Mesenchymal stem cell (in vitro differentiated cells and primary cell): ENCODE measurements around the gene CES5A.
A peak's percentile ranks its signal among the peaks of the same experiment; 100 is the strongest.

Experiments
- DNase-seq: peaks from one replicate; pipeline ENCODE4 v3.0.0-alpha.2; 2013
- H2AFZ ChIP-seq: one replicate; pipeline ENCODE4 v1.6.1; 2013; ENCODE audit warnings: low read depth, mild to moderate bottlenecking, control low read depth, inconsistent platforms, low read length, moderate library complexity
- H2AK5ac ChIP-seq: 2 replicates; pipeline ENCODE4 v1.6.1; 2013; ENCODE audit warnings: low read length, moderate library complexity, mild to moderate bottlenecking, inconsistent platforms; ENCODE audit not compliant: severe bottlenecking
- H2BK120ac ChIP-seq: one replicate; pipeline ENCODE4 v1.6.1; 2013; ENCODE audit warnings: low read depth, mild to moderate bottlenecking, inconsistent platforms, low read length, moderate library complexity
- H2BK12ac ChIP-seq, 2 experiments: one replicate each; pipeline ENCODE4 v1.6.1; 2013; ENCODE audit warnings: inconsistent platforms in 2 of 2, low read length in 2 of 2, mild to moderate bottlenecking in 2 of 2, moderate library complexity in 2 of 2, control low read depth in 1 of 2
- H2BK15ac ChIP-seq: one replicate; pipeline ENCODE4 v1.6.1; 2013; ENCODE audit warnings: mild to moderate bottlenecking, low read depth, inconsistent platforms; ENCODE audit not compliant: poor library complexity, severe bottlenecking
- H2BK5ac ChIP-seq: 2 replicates; pipeline ENCODE4 v1.6.1; 2013; ENCODE audit warnings: low read depth, mild to moderate bottlenecking, low read length, control low read depth, inconsistent platforms; ENCODE audit not compliant: poor library complexity, severe bottlenecking
- H3K14ac ChIP-seq, 2 experiments: one replicate each; pipeline ENCODE4 v1.6.1; 2013; ENCODE audit warnings: inconsistent platforms in 2 of 2, low read length in 2 of 2, control low read depth in 1 of 2, mild to moderate bottlenecking in 1 of 2, moderate library complexity in 1 of 2
- H3K18ac ChIP-seq, 2 experiments: one replicate each; pipeline ENCODE4 v1.6.1; 2013; ENCODE audit warnings: inconsistent platforms in 2 of 2, low read length in 2 of 2, control low read depth in 1 of 2, low read depth in 1 of 2, mild to moderate bottlenecking in 1 of 2
- H3K23ac ChIP-seq, 2 experiments: one replicate each; pipeline ENCODE4 v1.6.1; 2013; ENCODE audit warnings: inconsistent platforms in 2 of 2, low read length in 2 of 2, mild to moderate bottlenecking in 2 of 2, moderate library complexity in 2 of 2, control low read depth in 1 of 2
- H3K27ac ChIP-seq: 2 replicates; pipeline ENCODE4 v1.5.1; 2013; ENCODE audit warnings: mild to moderate bottlenecking, moderate library complexity, low read length, control low read depth, inconsistent platforms; ENCODE audit not compliant: poor library complexity, severe bottlenecking
- H3K27me3 ChIP-seq, 2 experiments: 2 replicates each; pipeline versions ENCODE4 v1.6.1 to v1.7.0; 2013; ENCODE audit warnings: low read length in 2 of 2, mild to moderate bottlenecking in 2 of 2, moderate library complexity in 2 of 2, control low read depth in 1 of 2, inconsistent platforms in 1 of 2; ENCODE audit not compliant: control insufficient read depth in 1 of 2, insufficient read depth in 1 of 2
- H3K36me3 ChIP-seq, 2 experiments: 2 replicates each; pipeline versions ENCODE4 v1.6.1 to v1.7.0; 2013; ENCODE audit warnings: low read length in 2 of 2, control low read depth in 1 of 2, inconsistent platforms in 1 of 2, low read depth in 1 of 2, mild to moderate bottlenecking in 1 of 2; ENCODE audit not compliant: insufficient read depth in 2 of 2, control insufficient read depth in 1 of 2
- H3K4ac ChIP-seq, 2 experiments: one replicate each; pipeline ENCODE4 v1.6.1; 2013; ENCODE audit warnings: inconsistent platforms in 2 of 2, low read length in 2 of 2, mild to moderate bottlenecking in 2 of 2, moderate library complexity in 2 of 2, control low read depth in 1 of 2, low read depth in 1 of 2
- H3K4me1 ChIP-seq: 2 replicates; pipeline ENCODE4 v1.6.1; 2013; ENCODE audit warnings: low read depth, low read length, control low read depth; ENCODE audit not compliant: control insufficient read depth, insufficient read depth
- H3K4me2 ChIP-seq: 2 replicates; pipeline ENCODE4 v1.6.1; 2013; ENCODE audit warnings: low read length, mild to moderate bottlenecking, inconsistent platforms; ENCODE audit not compliant: poor library complexity, severe bottlenecking
- H3K4me3 ChIP-seq, 2 experiments: 2 replicates each; pipeline versions ENCODE4 v1.5.1 to v1.7.0; 2013; ENCODE audit warnings: low read length in 2 of 2, mild to moderate bottlenecking in 2 of 2, control low read depth in 1 of 2, low read depth in 1 of 2; ENCODE audit not compliant: insufficient read depth in 1 of 2
- H3K79me1 ChIP-seq: replicated peaks from 2 replicates; pipeline ENCODE4 v1.6.1; 2013; ENCODE audit warnings: mild to moderate bottlenecking, control low read depth, low read length, inconsistent platforms; ENCODE audit not compliant: poor library complexity, severe bottlenecking
- H3K9ac ChIP-seq: 2 replicates; pipeline ENCODE4 v1.7.0; 2013; ENCODE audit warnings: mild to moderate bottlenecking, low read length, moderate library complexity
- H3K9me3 ChIP-seq: 2 replicates; pipeline ENCODE4 v1.7.0; 2013; ENCODE audit warnings: mild to moderate bottlenecking, low read length; ENCODE audit not compliant: control insufficient read depth
- H4K8ac ChIP-seq: one replicate; pipeline ENCODE4 v1.6.1; 2013; ENCODE audit warnings: inconsistent platforms, mild to moderate bottlenecking, low read length, moderate library complexity
- H4K91ac ChIP-seq: one replicate; pipeline ENCODE4 v1.6.1; 2013; ENCODE audit warnings: mild to moderate bottlenecking, low read length, inconsistent platforms
- WGBS: methylation state at CpG from one replicate; pipeline ENCODE4 v1.1.7; 2013; ENCODE audit warnings: mixed read lengths; 5-methylcytosine and 5-hydroxymethylcytosine counted together

CES5A gene

DNA sequence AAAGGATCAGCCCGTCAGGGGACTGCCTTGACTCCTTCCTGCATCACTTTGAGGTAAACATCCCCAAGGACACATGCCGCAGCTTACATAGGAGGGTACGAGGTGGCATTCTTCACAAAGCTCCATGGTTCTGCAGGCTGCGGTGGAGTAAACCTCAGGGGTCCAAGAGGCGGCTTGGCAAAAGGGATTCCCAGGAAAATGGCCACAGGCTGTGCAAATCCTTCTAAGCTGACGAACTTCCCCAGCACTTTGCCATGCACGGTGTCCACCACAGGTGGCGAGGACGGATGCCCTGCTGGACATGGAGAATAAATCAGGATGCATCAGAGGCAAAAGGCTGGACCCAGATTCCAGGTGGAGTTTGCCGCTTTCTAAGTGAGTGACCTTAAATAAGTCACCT, 46.5 kb downstream of the CES5A start:
- Histone ChIP-seq H3K14ac (no peak overlapping the region), H3K23ac (no peak overlapping the region), H2BK120ac (no peak overlapping the region), H3K36me3 (no peaks in the 10 kb centered on the region), H3K18ac (no peak overlapping the region), H3K4me3 (no peak overlapping the region), H4K91ac (no peak overlapping the region), H3K9ac (no peak overlapping the region), H2BK15ac (no peak overlapping the region), H3K9me3 (no peaks in the 10 kb centered on the region), H3K27me3 (peaks cover 0 to 12% of the 10 kb centered on the region in 2 experiments), H4K8ac (no peak overlapping the region), H2AFZ (no peak overlapping the region), H3K27ac (no peak overlapping the region), H2BK5ac (no peak overlapping the region), H3K4ac (no peak overlapping the region), H2AK5ac (no peak overlapping the region), H2BK12ac (no peak overlapping the region), H3K4me1 (peaks cover 3% of the 10 kb centered on the region), H3K79me1 (no peaks in the 10 kb centered on the region), H3K4me2 (no peak overlapping the region)
- DNase-seq, result no peak
- 72% methylated on average over 10 of the region's 10 CpGs for WGBS

DNA sequence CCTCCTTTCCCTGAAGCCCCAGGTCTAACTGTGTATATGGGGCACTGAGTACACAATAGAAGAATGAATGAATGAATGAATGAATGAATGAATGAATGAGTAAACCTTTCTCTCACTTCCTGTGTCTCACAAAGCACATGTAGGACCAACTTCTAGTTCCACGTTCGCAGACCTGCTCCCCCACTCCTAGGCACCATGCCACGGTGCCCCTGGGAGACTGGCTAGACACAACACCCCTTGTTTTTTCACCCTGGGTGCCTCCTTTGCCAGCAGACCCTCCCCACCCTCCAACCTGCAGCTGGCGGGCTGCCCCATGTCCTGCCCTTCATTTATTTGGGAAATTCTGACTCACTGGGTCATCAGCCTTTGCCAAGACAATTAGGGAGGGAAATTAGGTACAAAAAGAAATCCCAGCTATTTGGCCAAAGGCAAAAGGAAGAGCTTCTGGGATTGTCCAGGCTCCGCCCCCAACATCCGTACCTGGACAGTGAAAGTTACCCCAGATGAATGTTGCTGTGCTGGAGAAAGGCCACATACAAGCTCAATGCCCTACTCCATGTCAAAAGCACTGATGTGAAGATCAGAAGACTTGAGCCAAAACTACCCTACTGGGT, 50.0 kb downstream of the CES5A start:
- Histone ChIP-seq H3K14ac (no peak overlapping the region), H2BK120ac (no peak overlapping the region), H3K9ac (no peak overlapping the region), H3K4me3 (no peak overlapping the region), H3K79me1 (no peaks in the 10 kb centered on the region), H3K4ac (no peak overlapping the region), H3K9me3 (no peaks in the 10 kb centered on the region), H2BK15ac (no peak overlapping the region), H3K27me3 (peaks cover 0 to 16% of the 10 kb centered on the region in 2 experiments), H3K4me2 (no peak overlapping the region), H3K18ac (no peak overlapping the region), H3K4me1 (no peaks in the 10 kb centered on the region), H3K27ac (no peak overlapping the region), H3K36me3 (no peaks in the 10 kb centered on the region), H3K23ac (no peak overlapping the region), H4K8ac (no peak overlapping the region), H4K91ac (no peak overlapping the region), H2AK5ac (no peak overlapping the region), H2AFZ (no peak overlapping the region), H2BK5ac (no peak overlapping the region), H2BK12ac (no peak overlapping the region)
- 88% methylated on average over 6 of the region's 6 CpGs for WGBS
- no peak for DNase-seq

DNA sequence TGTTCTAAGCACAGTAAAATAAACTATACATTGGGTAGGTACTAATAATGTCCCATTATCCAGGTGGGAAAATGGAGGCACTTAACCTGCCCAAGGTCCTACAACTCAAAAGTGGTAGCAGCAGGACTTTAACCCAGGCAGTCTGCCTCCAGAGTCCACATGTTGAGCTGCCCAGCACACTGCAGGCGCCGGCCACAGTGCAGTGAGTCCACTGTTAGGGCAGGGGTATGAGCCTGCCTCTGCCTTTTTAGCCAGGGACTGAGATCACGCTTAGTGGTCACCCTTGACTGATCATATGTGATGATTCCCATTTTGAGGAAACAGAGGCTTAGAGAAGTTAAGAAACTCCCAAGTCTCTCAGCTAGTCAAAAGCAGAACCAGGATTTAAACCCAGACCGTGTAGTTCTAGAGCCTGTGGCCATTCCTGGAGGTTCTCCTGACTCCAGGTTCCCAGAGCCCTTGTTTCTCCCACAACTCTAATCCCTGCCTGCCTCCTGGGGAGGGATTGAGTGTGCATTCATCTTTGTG, 50.6 kb downstream of the CES5A start:
- Histone ChIP-seq H3K14ac (no peak overlapping the region), H3K79me1 (no peaks in the 10 kb centered on the region), H3K9ac (no peak overlapping the region), H3K36me3 (no peaks in the 10 kb centered on the region), H2BK120ac (no peak overlapping the region), H3K4me1 (no peaks in the 10 kb centered on the region), H3K18ac (no peak overlapping the region), H4K8ac (no peak overlapping the region), H2BK15ac (no peak overlapping the region), H2BK12ac (no peak overlapping the region), H3K4me3 (no peak overlapping the region), H2AK5ac (no peak overlapping the region), H2AFZ (no peak overlapping the region), H3K9me3 (no peaks in the 10 kb centered on the region), H2BK5ac (no peak overlapping the region), H3K27ac (no peak overlapping the region), H3K23ac (no peak overlapping the region), H3K27me3 (peaks cover 0 to 16% of the 10 kb centered on the region in 2 experiments), H3K4ac (no peak overlapping the region), H3K4me2 (no peak overlapping the region), H4K91ac (no peak overlapping the region)
- DNase-seq, result no peak
- 70% methylated on average over 4 of the region's 4 CpGs for WGBS

DNA sequence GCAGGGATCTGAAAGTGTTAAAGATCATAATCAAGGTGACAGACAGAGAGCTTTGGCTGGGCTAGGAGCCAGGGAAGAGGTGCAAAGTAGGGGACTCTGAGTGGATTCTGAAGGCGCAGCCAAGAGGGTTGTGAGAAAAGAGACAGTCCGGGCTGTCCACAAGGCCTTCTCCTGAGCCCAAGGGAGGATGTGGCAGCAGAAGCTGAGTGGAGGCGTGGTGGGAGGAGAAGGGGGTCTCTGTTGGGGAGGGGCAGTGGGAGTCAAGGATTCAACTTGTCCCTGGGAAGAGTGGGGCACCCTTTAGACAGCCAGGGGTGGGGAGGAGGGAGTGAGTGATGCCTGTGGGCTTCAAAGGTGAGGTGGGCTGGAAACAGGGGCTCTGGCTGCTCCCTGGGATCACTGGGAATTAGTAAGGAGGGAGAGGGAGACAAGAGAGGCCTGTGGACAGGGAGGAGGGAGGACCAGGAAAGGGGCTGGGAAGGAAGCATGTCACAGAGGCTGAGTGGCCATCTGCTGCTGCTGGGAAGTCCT, 52.8 kb downstream of the CES5A start:
- Histone ChIP-seq H3K4me3 (no peak overlapping the region), H3K23ac (no peak overlapping the region), H4K91ac (no peak overlapping the region), H2BK120ac (no peak overlapping the region), H3K4me2 (no peak overlapping the region), H3K27me3 (peaks cover 0 to 9% of the 10 kb centered on the region in 2 experiments), H3K36me3 (no peaks in the 10 kb centered on the region), H3K79me1 (no peaks in the 10 kb centered on the region), H3K14ac (no peak overlapping the region), H3K9me3 (no peaks in the 10 kb centered on the region), H3K4ac (no peak overlapping the region), H4K8ac (peak overlapping the region; percentile 36), H3K9ac (no peak overlapping the region), H2AK5ac (no peak overlapping the region), H2BK12ac (no peak overlapping the region), H2BK15ac (no peak overlapping the region), H2AFZ (no peak overlapping the region), H3K27ac (no peak overlapping the region), H2BK5ac (no peak overlapping the region), H3K4me1 (no peaks in the 10 kb centered on the region), H3K18ac (no peak overlapping the region)
- 72% methylated on average over 3 of the region's 3 CpGs for WGBS
- DNase-seq, result no peak
